Measurements from ENCODE around the gene ABCF2.

The ABCF2 gene

DNA sequence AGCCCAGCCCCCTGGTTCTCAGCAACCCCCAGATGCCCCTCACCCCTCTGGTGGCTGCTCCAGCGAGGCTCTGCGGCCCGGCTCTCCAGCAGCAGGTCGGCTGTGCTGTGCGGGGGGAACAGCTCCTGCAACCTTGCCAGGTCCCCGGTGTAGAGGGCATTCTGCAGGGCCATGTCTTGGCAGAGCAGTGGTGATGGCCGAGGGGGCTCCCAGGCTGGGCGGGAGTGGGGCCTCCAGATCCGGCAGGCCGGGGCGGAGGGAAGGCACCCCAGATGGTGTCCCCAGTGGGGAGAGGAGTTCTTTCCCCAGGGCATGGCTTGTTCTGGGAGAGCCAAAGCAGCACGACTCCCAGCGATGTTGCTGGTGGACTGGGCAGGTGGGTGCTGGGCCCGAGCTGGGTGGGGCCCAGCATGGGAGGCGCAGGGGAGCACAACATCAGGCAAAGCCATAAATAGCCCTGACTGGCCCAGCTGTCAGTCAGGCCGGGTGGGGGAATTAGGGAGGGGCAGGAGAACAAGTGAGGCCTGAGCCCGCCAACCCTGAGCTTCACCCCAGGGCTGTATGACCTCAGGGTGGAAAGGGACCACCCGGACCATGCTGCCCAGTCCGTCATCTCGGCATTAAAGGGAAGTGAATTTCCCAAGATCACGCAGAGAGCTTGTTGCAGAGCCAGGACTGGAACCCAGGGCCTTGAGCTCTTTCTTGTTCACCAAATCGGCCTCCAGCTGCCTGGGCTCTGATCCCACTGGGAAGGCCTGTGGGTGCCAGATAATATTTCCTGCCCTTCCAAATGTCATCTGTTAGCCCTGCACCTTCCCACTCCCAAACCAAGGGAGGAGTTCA is 39.4 kb downstream of the ABCF2 start:
- ATAC-seq (replicated peaks; ENCODE audit: extremely low read depth, poor library complexity, severe bottlenecking) (no peak), DNase-seq (ENCODE audit: low spot score in 2 of 2) (no peak)
- Mint-ChIP-seq H3K36me3 (ENCODE audit: insufficient read depth) (peaks cover 2% of the 10 kb centered on the region), H3K9me3 (no peaks in the 10 kb centered on the region), H3K27ac (ENCODE audit: low read depth) (no peak overlapping the region), H3K27me3 (peaks cover 17% of the 10 kb centered on the region), H3K4me1 (no peaks in the 10 kb centered on the region), H3K4me3 (no peak overlapping the region)

DNA sequence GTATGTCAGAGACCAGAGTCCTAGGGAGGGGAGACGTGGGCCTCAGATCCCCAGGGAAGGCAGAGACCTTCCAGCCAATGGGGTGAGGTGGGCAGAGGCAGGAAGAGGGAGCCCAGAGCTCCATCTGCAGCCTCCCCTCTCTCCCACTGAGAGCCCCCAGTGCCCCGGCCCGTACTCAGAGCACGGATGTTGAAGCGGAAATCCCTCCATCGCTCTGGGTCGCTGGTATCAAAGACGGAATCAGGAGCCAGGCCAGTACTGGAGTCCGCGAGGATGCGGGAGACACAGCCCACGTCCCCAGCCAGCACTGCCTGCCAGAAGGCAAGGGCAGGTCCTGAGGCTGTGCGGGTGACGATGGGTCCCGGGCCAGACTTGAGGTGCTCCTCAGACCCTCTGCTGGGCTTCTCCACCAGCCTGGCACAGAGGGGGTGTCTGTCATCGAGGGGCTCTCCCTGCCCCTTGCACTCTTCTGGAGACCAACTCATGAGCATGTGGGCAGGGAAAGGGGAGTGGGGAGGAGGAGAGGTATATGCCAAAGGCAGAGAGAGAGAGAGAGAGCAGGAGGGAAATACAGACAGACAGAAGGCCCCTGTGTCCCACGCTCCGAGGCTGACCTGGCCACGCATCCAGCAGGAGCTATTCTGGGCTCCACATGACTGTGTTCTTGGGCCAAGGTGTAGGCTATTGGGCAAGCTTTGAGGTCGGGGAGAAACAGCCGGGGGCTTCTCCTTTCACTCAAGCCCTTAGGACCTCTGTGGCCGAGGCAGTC is 40.2 kb downstream of the ABCF2 start, which contains the start of gene ASB10:
ASB10 (minus strand) TSS at position 611 of the 769 bp plus-strand sequence; CDS start at position 491, 120 bp downstream.
- Mint-ChIP-seq H3K36me3 (ENCODE audit: insufficient read depth) (peaks cover 2% of the 10 kb centered on the region), H3K4me1 (no peaks in the 10 kb centered on the region), H3K9me3 (no peaks in the 10 kb centered on the region), H3K27ac (ENCODE audit: low read depth) (no peak within 1 kb of the TSS), H3K4me3 (no peak within 1 kb of the TSS), H3K27me3 (peaks cover 23% of the 10 kb centered on the region)
- no peak for DNase-seq (ENCODE audit: low spot score in 2 of 2)
- ATAC-seq (replicated peaks; ENCODE audit: extremely low read depth, poor library complexity, severe bottlenecking) = no peak

DNA sequence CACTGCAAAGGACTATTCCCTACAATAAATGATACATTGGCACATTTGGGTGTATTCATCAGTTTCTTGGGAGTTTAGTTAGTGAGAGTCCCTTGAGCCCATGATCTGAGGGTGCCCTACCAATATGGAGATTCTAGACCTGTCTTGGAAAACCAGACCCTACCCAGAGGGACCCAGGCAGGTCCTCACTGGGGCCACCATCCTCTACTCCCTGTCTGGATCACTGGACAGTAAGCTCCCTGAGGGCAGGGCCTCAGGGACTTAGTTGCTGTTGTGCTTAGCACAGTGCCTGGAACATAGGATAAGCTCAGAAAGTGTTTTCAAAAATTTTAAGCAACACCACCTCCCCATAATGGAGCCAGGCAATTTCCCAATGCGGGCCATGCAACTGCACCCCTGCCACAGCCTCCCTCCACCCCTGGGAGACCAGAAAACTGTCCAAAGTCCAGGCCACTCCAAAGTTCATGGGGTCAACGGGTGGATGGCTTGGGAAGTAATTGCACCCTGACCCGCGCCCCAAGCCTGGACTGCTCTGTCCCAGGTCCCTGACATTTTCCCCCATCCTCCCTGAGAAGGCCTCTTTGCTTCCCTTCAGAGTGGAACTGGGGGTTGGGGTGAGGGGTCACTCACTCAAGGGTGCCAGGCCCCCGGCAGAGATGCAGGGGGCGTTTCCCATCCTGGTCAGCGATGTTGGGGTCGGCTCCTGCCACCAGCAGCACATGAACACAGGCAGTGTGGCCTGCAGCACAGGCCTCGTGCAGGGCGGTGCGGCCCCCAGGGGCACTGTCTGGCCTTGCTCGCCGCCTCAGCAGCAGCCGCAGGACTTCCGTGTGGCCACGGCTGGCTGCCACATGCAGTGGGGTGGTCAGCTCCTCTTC is 41.0 kb downstream of the ABCF2 start:
- H3K27me3 Mint-ChIP-seq = peaks cover 23% of the 10 kb centered on the region
- ATAC-seq (replicated peaks; ENCODE audit: extremely low read depth, poor library complexity, severe bottlenecking) (no peak), DNase-seq (ENCODE audit: low spot score in 2 of 2) (no peak)
- H3K4me3 Mint-ChIP-seq = no peak overlapping the region
- H3K4me1 Mint-ChIP-seq = no peaks in the 10 kb centered on the region
- H3K36me3 Mint-ChIP-seq (ENCODE audit: insufficient read depth) = peaks cover 2% of the 10 kb centered on the region
- no peaks in the 10 kb centered on the region for H3K9me3 Mint-ChIP-seq
- H3K27ac Mint-ChIP-seq (ENCODE audit: low read depth) = no peak overlapping the region

DNA sequence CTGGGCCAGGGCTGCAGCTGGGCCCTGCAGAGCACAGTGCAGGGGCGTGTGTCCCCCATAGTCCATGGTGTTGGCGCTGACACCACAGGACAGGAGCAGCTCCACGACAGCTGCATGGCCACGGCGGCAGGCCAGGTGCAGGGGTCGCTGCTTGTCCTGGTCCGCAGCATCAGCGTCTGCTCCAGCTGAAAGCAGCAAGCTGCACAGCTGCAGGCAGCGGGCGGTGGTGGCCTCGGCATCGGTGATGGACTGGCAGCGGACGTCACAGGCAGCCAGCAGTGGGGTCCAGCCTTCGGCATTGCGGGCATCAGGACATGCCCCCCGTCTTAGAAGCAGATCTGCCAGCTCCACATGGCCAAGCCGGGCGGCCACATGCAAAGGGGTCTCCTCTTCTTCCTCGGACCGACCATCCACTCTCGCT is 46.0 kb downstream of the ABCF2 start:
- Mint-ChIP-seq H3K9me3 (no peaks in the 10 kb centered on the region), H3K4me3 (no peak overlapping the region), H3K27me3 (peaks cover 19% of the 10 kb centered on the region), H3K4me1 (no peaks in the 10 kb centered on the region), H3K27ac (ENCODE audit: low read depth) (no peak overlapping the region), H3K36me3 (ENCODE audit: insufficient read depth) (no peaks in the 10 kb centered on the region)
- DNase-seq (ENCODE audit: low spot score in 2 of 2) (no peak), ATAC-seq (replicated peaks; ENCODE audit: extremely low read depth, poor library complexity, severe bottlenecking) (no peak)

DNA sequence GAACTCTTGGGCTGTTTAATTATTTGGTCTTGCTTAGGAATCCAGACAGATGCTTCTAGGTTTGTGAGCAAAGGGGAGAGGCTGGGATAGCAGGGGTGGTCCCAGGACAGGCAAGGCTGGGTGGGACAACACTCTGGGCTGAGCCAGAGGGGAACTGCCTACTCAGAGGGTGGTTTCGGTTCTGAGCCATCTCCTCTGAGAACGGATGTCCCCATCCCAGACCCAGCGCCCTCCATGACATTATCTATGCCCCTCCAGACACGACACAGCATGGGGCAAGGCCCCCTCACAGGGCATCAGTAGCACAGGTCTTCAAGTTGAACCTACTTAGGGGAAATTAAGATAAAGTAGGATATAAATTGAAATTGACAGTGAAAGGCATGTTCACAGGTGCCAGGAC is 47.1 kb downstream of the ABCF2 start:
- DNase-seq (ENCODE audit: low spot score in 2 of 2) (no peak), ATAC-seq (replicated peaks; ENCODE audit: extremely low read depth, poor library complexity, severe bottlenecking) (no peak)
- H3K36me3 Mint-ChIP-seq (ENCODE audit: insufficient read depth) = no peaks in the 10 kb centered on the region
- H3K4me1 Mint-ChIP-seq = no peaks in the 10 kb centered on the region
- H3K9me3 Mint-ChIP-seq = no peaks in the 10 kb centered on the region
- H3K4me3 Mint-ChIP-seq = no peak overlapping the region
- H3K27ac Mint-ChIP-seq (ENCODE audit: low read depth) = no peak overlapping the region
- H3K27me3 Mint-ChIP-seq = peaks cover 19% of the 10 kb centered on the region

DNA sequence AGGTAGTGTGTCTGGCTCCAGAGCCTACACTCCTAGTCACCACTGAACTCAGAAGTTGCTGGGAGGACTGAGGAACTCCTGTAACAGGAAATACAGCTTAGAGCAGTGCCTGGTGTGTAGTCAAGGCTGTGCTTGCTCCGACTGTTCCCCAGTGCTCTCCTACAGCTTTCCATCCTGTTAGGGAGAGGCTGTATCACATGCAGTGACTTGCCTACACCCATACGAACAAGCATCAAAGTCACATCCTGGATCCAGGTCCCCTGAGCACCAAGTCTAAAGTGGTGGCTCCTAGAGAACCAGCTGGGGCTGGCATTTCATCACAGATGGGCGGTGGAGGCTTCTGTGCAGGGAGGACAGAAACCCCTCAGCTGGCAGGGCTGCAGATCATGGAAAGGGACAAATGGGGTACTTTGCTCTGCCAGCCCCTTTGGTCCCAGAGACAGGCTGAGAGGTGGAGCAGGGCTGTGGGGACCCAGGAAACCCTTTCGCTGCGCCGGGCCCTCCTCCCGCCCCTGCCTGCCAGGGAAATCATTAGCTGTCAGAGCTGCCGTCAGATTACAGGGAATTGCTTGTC is 47.6 kb downstream of the ABCF2 start:
- ATAC-seq (replicated peaks; ENCODE audit: extremely low read depth, poor library complexity, severe bottlenecking) (no peak), DNase-seq (ENCODE audit: low spot score in 2 of 2) (no peak)
- H3K4me1 Mint-ChIP-seq = no peaks in the 10 kb centered on the region
- no peaks in the 10 kb centered on the region for H3K36me3 Mint-ChIP-seq (ENCODE audit: insufficient read depth)
- H3K4me3 Mint-ChIP-seq = no peak overlapping the region
- H3K27ac Mint-ChIP-seq (ENCODE audit: low read depth) = no peak overlapping the region
- no peaks in the 10 kb centered on the region for H3K9me3 Mint-ChIP-seq
- peaks cover 19% of the 10 kb centered on the region for H3K27me3 Mint-ChIP-seq

- Mint-ChIP-seq H3K27ac (ENCODE audit: low read depth) (no peak overlapping the region), H3K27me3 (peaks cover 19% of the 10 kb centered on the region)
Measured at GRCh38 chr7:151178831-151179230, 48.2 kb downstream of the ABCF2 start.

DNA sequence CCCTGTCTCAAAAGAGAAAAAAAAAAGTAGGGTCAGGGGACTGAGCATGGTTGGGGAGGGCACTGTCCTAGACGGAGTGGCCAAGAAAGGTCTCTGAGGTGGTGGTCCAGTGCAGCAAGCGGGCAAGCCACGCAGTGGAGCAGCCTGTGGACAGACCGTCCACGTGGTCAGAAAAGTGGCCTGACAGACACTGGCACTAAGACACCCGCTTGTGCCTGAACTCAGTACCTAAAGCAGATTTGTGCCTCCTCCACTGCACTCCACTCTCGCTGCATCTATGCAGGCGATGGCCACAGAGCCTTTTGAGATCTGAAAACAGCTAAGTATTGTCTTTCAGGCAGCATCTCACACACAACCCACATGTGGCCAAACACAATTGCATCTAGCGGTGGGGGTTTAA is 48.8 kb downstream of the ABCF2 start:
- Mint-ChIP-seq H3K36me3 (ENCODE audit: insufficient read depth) (no peaks in the 10 kb centered on the region), H3K9me3 (no peaks in the 10 kb centered on the region), H3K27ac (ENCODE audit: low read depth) (no peak overlapping the region), H3K4me3 (no peak overlapping the region), H3K27me3 (peaks cover 25% of the 10 kb centered on the region), H3K4me1 (no peaks in the 10 kb centered on the region)
- DNase-seq (ENCODE audit: low spot score in 2 of 2) (no peak), ATAC-seq (replicated peaks; ENCODE audit: extremely low read depth, poor library complexity, severe bottlenecking) (no peak)

More at GRCh38 chr7:151178831-151179230, 48.2 kb downstream of the ABCF2 start:
- DNase-seq (ENCODE audit: low spot score in 2 of 2) = no peak
- no peak overlapping the region for H3K4me3 Mint-ChIP-seq
- no peak for ATAC-seq (replicated peaks; ENCODE audit: extremely low read depth, poor library complexity, severe bottlenecking)
- H3K9me3 Mint-ChIP-seq = no peaks in the 10 kb centered on the region
- no peaks in the 10 kb centered on the region for H3K36me3 Mint-ChIP-seq (ENCODE audit: insufficient read depth)
- no peaks in the 10 kb centered on the region for H3K4me1 Mint-ChIP-seq

DNA sequence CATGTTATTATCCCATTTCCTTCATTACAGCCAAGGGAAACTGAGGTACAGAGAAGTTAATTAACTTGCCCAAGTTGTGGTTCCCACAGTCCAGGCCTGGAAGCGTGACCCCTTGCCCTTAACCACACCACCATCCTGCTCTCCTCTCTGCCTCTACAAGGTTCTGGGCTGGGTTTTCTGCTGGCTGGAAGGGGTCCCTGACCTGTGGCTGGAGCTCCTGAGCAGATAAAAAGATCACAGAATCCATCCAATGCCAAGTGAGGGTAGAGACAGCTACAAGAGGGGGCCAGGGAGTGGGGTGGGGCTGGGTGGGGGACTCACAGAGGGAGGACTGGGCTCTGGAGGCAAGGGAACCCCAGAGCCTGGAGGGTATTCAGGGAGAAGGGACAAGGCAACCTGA is 49.7 kb downstream of the ABCF2 start:
- H3K27me3 Mint-ChIP-seq = peaks cover 32% of the 10 kb centered on the region

DNA sequence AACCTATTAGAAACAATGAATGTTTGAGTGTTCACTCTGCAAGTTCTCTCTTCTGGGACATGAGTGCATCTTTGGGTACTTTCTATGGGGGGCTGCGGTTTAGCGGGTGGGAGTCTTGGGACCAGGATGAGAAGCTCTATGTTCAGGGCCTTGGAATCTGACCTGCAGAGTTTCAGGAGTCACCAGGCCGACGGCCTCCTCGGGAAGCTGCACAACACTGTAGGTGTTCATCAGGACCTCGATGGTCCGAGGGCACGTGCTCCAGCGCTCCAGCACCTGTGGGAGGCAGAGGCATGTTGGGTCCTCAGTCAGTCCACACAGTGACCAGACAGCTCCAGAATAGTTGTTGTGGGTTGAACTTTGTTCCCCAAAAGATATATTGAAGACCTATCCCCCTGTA is 50.6 kb downstream of the ABCF2 start:
- DNase-seq (ENCODE audit: low spot score in 2 of 2) = no peak
- H3K27me3 Mint-ChIP-seq = peaks cover 31% of the 10 kb centered on the region
- no peak overlapping the region for H3K4me3 Mint-ChIP-seq
- H3K36me3 Mint-ChIP-seq (ENCODE audit: insufficient read depth) = peaks cover 4% of the 10 kb centered on the region
- peaks cover 7% of the 10 kb centered on the region for H3K4me1 Mint-ChIP-seq
- no peak overlapping the region for H3K27ac Mint-ChIP-seq (ENCODE audit: low read depth)
- H3K9me3 Mint-ChIP-seq = no peaks in the 10 kb centered on the region
- ATAC-seq (replicated peaks; ENCODE audit: extremely low read depth, poor library complexity, severe bottlenecking) = no peak

More for the DNA sequence above, 49.7 kb downstream of the ABCF2 start:
- Mint-ChIP-seq H3K27ac (ENCODE audit: low read depth) (no peak overlapping the region), H3K9me3 (no peaks in the 10 kb centered on the region), H3K36me3 (ENCODE audit: insufficient read depth) (no peaks in the 10 kb centered on the region), H3K4me1 (peaks cover 6% of the 10 kb centered on the region), H3K4me3 (no peak overlapping the region)
- DNase-seq (ENCODE audit: low spot score in 2 of 2) (no peak), ATAC-seq (replicated peaks; ENCODE audit: extremely low read depth, poor library complexity, severe bottlenecking) (no peak)

GRCh38 chr7:151175793-151176311 is 51.2 kb downstream of the ABCF2 start:
- Mint-ChIP-seq H3K27ac (ENCODE audit: low read depth) (no peak overlapping the region), H3K4me3 (no peak overlapping the region), H3K36me3 (ENCODE audit: insufficient read depth) (peaks cover 4% of the 10 kb centered on the region), H3K4me1 (peaks cover 7% of the 10 kb centered on the region), H3K27me3 (peaks cover 37% of the 10 kb centered on the region), H3K9me3 (no peaks in the 10 kb centered on the region)
- DNase-seq (ENCODE audit: low spot score in 2 of 2) (no peak), ATAC-seq (replicated peaks; ENCODE audit: extremely low read depth, poor library complexity, severe bottlenecking) (no peak)
